Activated CD8-positive, alpha-beta memory T cell treated with anti-CD3 and anti-CD28 coated beads for 24 hours (primary cell): ENCODE results near the gene MYL1.

Experiments used
- DNase-seq: peaks from one replicate; pipeline ENCODE4 v3.0.0-alpha.2; 2020

Gene MYL1

GRCh38 chr2:210315015-210315788, at the start of gene MYL1:
Gene MYL1, minus strand, starts transcription at chr2:210315174. Its CDS starts 132 bp downstream, at chr2:210315042.
- DNase-seq, result no peak

- no peak for DNase-seq
These were observed 48.9 kb upstream of the MYL1 start for GRCh38 chr2:210363876-210364275.

- DNase-seq, result no peak
These were observed 48.3 kb upstream of the MYL1 start for GRCh38 chr2:210363261-210363660.

- DNase-seq, result no peak
These were observed 45.4 kb upstream of the MYL1 start for GRCh38 chr2:210360412-210360811.

- DNase-seq, result no peak
These were observed 42.0 kb upstream of the MYL1 start for GRCh38 chr2:210356944-210357343.

DNA sequence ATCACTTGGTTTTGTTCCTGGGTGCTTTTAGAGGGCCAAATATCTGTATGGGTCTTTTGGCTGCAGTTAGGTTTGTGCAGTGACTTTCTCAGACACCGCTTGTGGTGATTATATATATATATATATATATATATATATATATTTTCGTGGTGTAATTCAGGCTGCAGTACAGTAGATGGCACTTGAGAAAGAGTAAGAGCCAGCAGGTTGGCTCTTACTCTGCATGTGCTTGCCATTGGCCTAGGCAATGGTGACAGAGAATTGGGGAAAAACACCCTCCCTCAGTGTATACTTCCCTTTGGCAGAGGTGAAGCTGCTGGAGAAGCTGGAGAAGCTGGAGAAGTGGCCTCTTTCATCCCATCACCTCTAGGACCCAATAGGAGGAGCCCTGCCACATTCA, 22.2 kb upstream of the MYL1 start:
- no peak for DNase-seq

- no peak for DNase-seq
These were observed 9.9 kb upstream of the MYL1 start for GRCh38 chr2:210324906-210325305.

- DNase-seq, result no peak
These were observed 9.5 kb upstream of the MYL1 start for GRCh38 chr2:210324458-210324857.

DNA sequence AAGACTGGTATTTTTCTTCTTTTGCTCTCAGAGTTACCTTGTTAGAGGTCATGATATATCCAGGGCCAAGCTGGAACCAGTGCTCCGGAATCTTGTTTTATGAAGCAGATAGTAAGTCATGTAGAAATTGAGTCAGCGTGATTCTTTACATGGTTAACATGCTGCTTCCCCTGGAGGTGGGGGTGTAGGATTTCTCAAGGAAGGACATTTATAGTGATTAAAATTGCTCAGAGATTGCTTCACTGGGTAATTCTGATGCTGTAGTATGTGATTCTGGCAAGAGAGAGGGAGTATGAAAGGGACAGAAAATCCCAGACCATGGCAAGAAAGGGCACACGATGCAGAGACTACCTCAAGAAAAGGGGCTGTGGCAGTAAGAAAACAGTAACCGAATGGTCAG, 8.0 kb upstream of the MYL1 start:
- no peak for DNase-seq

GRCh38 chr2:210318891-210319290, 3.9 kb upstream of the MYL1 start:
- DNase-seq, result no peak

GRCh38 chr2:210318486-210318885, 3.5 kb upstream of the MYL1 start:
- DNase-seq, result no peak

GRCh38 chr2:210310550-210310949, 4.4 kb downstream of the MYL1 start:
- DNase-seq, result no peak

- no peak for DNase-seq
These were observed 5.3 kb downstream of the MYL1 start for GRCh38 chr2:210309548-210310233.

DNA sequence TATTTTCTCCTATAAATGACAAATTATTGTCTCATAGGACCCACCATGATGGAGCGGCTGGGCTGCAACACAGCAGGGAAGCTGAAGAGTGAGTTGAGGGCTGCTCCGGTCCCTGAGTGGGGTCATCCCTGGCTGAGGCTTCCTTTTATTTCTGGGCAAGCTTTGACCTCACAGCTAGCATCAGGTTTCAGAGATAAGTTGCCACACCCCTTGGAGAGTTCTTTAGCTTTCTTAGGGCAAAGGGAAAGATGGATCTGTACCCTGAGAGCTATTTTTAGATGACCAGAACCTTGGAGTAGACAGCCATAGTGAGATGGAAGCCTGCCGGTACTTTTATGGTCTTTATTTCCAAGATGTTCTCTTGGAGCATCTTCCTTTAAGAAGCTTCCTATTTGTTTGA, 11.5 kb downstream of the MYL1 start:
- no peak for DNase-seq

GRCh38 chr2:210302326-210302725, 12.6 kb downstream of the MYL1 start:
- no peak for DNase-seq

DNA sequence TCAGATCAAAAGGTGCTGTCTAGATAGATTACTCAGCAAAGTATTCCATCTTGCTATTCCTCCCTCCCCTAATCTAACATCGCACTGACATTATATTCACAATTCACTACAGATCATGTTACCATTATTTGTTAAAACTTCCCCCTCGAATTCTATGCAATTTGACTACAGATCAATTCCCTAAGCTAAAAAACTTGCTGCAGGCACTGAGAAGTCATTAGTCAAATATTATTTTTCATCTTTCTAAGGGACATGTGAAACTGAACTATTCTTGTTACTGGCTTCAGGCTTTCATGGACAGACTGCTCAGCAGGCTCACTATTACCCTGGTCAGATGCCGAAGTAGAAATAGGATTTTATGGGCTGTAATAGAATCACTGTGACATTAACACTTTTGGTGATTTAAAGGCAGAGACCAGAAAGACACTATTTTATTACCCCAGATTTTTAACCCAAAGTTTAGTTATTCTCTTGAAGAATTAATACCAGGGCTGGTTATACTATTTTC, 15.1 kb downstream of the MYL1 start:
- DNase-seq, result no peak

DNA sequence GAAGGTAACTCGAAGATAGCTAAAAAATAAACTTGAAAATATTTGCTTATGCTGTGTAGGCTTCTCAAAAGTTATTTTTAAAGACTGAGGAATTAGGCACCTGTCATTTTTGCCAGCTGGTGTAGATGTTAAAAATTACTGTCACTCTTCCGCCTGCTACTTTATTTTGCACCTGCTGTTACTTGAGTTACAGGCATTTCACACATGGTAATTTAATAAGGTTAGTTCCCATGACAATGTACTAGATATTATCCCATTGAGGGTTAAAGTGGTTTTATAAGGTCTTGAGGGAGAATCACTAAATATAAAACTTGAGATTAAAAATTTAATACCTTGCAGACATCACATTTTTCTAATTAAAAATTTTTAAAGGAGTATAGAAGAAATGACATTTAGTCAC, 26.6 kb downstream of the MYL1 start:
- no peak for DNase-seq

DNA sequence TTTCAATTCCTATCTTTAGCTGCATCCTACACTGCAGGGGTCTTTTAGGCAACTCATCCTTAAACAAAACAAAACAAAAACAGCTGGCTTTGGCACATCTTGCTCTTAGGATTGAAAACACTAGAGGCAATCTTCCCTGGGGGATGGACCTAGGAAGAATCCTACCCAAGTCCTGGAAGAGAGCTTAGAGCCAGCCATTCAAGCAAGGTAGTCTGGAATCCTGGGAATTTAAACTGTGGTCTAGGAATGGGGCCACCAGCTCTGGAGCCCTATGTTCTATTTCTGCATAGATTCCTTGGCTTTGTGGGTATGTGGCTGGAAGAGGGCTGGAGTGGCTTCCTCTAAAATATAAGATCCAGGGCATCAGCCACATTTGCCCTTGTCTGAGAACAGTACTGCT, 27.7 kb downstream of the MYL1 start:
- no peak for DNase-seq

GRCh38 chr2:210286123-210286680, 28.8 kb downstream of the MYL1 start:
- no peak for DNase-seq

- DNase-seq, result no peak
These were observed 37.8 kb downstream of the MYL1 start for GRCh38 chr2:210277133-210277532.

GRCh38 chr2:210271300-210271699, 43.7 kb downstream of the MYL1 start:
- DNase-seq, result no peak

- DNase-seq, result no peak
These were observed 45.8 kb downstream of the MYL1 start for GRCh38 chr2:210269148-210269547.

GRCh38 chr2:210268281-210268680, 46.7 kb downstream of the MYL1 start:
- no peak for DNase-seq

DNA sequence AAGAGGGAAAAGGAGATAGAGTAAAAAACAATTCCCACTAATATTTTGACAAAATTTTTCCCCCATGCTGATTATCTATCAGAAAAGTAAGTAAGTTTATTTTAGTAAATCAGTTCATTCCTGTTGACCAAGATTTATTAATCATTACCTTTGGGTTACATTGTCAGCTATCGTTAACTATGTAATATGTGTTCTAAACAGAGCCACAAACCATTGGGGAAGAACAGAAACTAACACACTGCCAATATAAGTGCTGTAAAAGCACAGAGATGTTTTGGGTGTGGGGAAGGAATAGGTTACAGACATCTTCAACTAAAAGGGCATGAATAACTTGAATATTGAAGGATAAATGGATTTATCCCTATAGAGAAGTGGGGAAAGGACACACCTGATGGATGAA, 47.3 kb downstream of the MYL1 start:
- no peak for DNase-seq
